D721Med (cell line): ENCODE measurements around the gene VRTN.

Experiments
- DNase-seq: peaks from one replicate; pipeline ENCODE4 v3.0.0; 2011; ENCODE audit warnings: low spot score; ENCODE audit not compliant: insufficient read length
- FAIRE-seq: peaks from 2 replicates; lab custom pipeline; 2011; peaks lifted over from hg19 to GRCh38; lab: Jason Lieb, UNC
- CTCF ChIP-seq: IDR thresholded peaks from 2 replicates; pipeline ENCODE4 v1.5.1; 2012; ENCODE audit warnings: mild to moderate bottlenecking, control low read depth; ENCODE audit not compliant: insufficient read depth; ENCODE audit errors: missing control alignments

VRTN gene

GRCh38 chr14:74360163-74360562 is 11.9 kb downstream of the VRTN start:
- DNase-seq (no peak), FAIRE-seq (no peak)
- no peak for TF ChIP-seq CTCF

- peak; percentile 96 for TF ChIP-seq CTCF
- FAIRE-seq = peak; percentile 91
- peak; percentile 59 for DNase-seq
Measured at GRCh38 chr14:74362361-74362915, 14.2 kb downstream of the VRTN start.

GRCh38 chr14:74364271-74364880 is 16.1 kb downstream of the VRTN start:
- DNase-seq = no peak
- no peak for TF ChIP-seq CTCF
- FAIRE-seq = no peak

GRCh38 chr14:74368026-74368425 is 19.8 kb downstream of the VRTN start:
- TF ChIP-seq CTCF = no peak
- no peak for FAIRE-seq
- DNase-seq = no peak

GRCh38 chr14:74368441-74368840 is 20.2 kb downstream of the VRTN start:
- DNase-seq (no peak), FAIRE-seq (no peak)
- no peak for TF ChIP-seq CTCF

GRCh38 chr14:74377976-74378690 is 29.9 kb downstream of the VRTN start:
- FAIRE-seq (no peak), DNase-seq (no peak)
- no peak for TF ChIP-seq CTCF

- TF ChIP-seq CTCF = no peak
- DNase-seq = no peak
- FAIRE-seq = no peak
Measured at GRCh38 chr14:74380172-74380571, 31.9 kb downstream of the VRTN start.
